ENCODE measurements around the gene SMURF1.

The SMURF1 gene

DNA sequence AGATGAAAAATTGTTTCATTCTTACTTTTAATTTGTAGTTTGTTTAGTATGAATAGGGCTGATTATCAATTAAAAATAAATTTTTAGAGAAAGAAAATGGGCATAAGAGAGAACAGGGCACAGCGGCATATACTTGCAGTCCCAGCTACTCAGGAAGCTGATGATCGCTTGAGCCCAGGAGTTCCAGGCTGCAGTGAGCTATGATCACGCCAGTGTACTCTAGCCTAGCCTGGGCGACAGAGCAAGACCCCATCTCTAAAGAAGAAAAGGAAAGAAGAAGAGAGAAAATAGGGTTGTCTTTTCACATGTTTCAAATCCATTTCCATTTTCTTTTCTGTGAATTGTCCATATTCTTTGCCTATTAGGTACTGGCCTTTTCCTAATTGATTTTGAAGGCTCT is 8.0 kb downstream of the SMURF1 start:
- TF ChIP-seq CTCF (conservative IDR thresholded peaks at IDR 0.05; ENCODE audit: control insufficient read depth, insufficient read depth, low read depth, low read length), result no peak
- DNase-seq (ENCODE audit: low read depth), result no peak
- H3K4me3 ChIP-seq (ENCODE audit: control insufficient read depth, low read depth, low read length), result no peak overlapping the region

DNA sequence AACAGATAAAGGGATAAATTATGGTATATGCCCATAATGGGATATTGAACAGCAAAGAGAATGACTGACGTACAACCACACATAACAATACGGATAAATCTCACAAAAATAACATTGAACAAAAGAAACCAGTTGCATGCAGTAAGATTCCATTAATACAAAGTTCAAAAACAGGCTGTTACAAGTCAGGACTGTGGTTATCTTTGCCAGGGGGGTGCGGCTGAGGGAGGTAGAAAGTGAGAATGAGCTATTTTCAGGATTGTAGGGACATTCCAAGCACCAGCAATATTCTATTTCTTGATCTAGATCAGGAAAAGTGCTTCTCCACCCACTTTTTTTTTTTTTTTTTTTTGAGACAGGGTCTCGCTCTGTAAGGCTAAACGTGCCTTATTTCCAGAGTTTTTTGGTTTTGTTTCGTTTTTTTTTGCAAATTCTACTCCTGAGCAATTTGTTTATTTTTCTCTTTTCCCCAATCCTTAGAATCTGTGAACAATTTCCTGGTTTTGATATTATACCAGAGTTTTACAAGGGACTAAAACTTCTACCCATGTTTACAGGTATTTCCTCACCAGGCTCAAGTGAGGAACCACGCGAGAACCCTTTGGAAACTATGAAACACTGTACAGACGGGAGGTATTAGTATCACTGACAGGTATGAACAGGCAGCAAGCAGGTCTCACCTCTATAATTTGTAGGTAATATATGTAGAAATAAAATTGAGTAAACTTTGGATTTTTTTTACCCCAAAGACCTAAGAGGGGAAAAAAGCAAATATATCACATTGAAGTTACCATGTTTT is 9.9 kb downstream of the SMURF1 start:
- no peak for DNase-seq (ENCODE audit: low read depth)
- TF ChIP-seq CTCF (conservative IDR thresholded peaks at IDR 0.05; ENCODE audit: control insufficient read depth, insufficient read depth, low read depth, low read length), result no peak
- H3K4me3 ChIP-seq (ENCODE audit: control insufficient read depth, low read depth, low read length), result no peak overlapping the region

GRCh38 chr7:99132595-99133321 is 11.2 kb downstream of the SMURF1 start:
- H3K4me3 ChIP-seq (ENCODE audit: control insufficient read depth, low read depth, low read length), result no peak overlapping the region
- TF ChIP-seq CTCF (conservative IDR thresholded peaks at IDR 0.05; ENCODE audit: control insufficient read depth, insufficient read depth, low read depth, low read length), result no peak
- DNase-seq (ENCODE audit: low read depth), result peak; percentile 71

DNA sequence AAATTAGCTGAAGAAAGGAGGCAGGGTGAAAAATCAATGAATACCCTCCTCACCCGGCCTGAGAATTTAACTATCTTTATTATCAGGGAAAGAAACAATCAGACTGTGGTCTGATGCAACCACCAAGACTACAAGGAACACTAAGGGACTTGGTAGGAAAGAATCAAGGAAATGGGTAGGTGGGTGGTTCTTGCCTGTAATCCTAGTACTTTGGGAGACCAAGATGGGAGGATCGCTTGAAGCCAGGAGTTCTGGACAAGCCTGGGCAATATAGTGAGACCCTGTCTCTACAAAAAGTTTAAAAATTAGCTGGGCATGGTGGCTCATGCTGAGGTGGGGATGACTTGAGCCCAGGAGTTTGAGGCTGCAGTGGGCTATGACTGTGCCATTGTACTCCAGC is 12.6 kb downstream of the SMURF1 start:
- no peak for DNase-seq (ENCODE audit: low read depth)
- TF ChIP-seq CTCF (conservative IDR thresholded peaks at IDR 0.05; ENCODE audit: control insufficient read depth, insufficient read depth, low read depth, low read length), result no peak

DNA sequence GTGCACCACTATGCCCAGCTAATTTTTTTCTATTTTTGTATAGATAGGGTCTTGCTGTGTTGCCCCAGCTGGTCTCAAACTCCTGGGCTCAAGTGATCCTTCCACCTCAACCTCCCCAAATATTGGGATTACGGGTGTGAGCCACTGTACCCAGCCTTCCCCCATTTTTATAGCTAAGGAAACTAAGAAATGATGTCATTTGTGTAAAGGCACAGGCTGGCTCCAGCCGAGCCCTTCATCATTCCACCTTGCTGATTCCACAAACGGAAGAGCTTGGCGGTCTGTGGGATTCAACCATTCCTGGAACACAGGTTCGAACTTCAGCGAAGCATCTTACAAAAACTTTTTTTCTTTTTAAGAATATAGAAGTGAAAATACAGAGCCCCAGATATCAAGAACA is 14.4 kb downstream of the SMURF1 start:
- no peak for TF ChIP-seq CTCF (conservative IDR thresholded peaks at IDR 0.05; ENCODE audit: control insufficient read depth, insufficient read depth, low read depth, low read length)
- H3K4me3 ChIP-seq (ENCODE audit: control insufficient read depth, low read depth, low read length), result no peak overlapping the region
- no peak for DNase-seq (ENCODE audit: low read depth)

More for the DNA sequence above, 12.6 kb downstream of the SMURF1 start:
- no peak overlapping the region for H3K4me3 ChIP-seq (ENCODE audit: control insufficient read depth, low read depth, low read length)

DNA sequence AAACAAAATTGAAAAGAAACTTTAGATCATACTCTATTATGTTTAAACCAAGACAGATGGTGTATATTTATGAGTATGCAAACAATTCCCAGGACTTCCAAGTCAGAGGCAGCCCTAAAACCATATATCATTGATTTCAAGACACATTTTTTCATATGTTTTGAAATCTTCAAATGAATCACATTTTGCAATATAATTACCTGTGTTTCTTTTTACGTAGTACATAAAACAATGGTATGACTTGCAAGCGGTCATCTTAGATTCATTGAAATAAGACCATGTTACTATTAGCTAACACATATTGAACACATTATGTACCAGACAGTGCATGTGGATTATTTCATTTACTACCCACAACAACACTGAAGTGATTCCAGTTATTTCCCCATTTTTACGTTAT is 14.9 kb downstream of the SMURF1 start:
- peak; percentile 48 for DNase-seq (ENCODE audit: low read depth)
- no peak for TF ChIP-seq CTCF (conservative IDR thresholded peaks at IDR 0.05; ENCODE audit: control insufficient read depth, insufficient read depth, low read depth, low read length)
- no peak overlapping the region for H3K4me3 ChIP-seq (ENCODE audit: control insufficient read depth, low read depth, low read length)
